ENCODE measurements around the gene DLG3. TPM values are rescaled to one million over a fixed set of nuclear protein-coding genes. Genes with fewer than 3 reads are reported as not detected.
A peak's percentile ranks its signal among the peaks of the same experiment; 100 is the strongest.

The DLG3 gene
- total and polyA plus RNA-seq, 10 of the 15 experiments (the other 5 are each of a cell fraction or from before 2014, with no cell fraction given): 1.3 to 32.2 (median 3.9) TPM

DNA sequence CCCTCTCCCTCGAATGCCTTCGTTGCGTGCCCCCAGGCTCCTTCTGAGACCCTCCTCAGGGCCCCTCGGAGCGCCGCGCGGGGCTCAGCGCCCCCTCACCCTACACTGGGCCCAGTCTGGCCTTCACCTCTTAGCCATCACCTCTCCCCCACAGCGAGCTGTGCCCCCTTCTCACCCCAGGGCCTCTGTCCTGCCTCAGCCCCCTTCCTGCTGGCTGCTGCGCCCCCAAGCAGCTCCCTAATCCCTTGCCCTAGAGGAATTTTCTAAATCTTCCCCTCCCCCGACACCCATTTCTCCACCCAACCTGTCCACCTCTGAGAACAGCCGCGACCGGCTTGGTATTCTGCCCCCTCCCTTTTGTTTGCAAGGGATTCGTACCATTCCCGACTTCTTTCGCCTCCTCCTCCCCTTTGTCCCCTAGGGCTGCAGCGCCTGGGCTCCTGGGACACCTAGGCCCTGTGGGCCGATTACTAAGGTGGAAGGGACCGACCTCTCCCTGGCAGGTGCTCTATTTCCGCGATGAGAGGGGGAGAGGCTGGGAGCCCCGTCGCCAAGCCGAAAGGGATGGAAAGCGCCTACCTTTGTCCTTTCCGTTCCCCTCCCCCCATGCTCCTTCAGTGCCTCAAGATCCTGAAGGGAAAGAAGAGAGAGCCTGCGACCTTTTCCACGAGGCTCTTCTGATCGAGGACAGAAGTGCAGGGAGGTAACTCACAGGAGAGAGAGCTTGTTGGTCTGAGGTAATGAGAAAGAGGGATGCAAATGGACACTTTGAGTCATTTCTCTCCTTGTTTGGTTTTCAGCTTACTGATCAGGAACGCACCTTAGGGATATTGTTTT, 10.9 kb downstream of the DLG3 start:
- ChIA-PET RAD21 (ENCODE audit: unreplicated experiment) (interaction anchor here (0.6 to 1.3 kb wide), 3 partner anchors 15 to 115 kb away, joined by 3 read pairs; no protein-coding TSS in a partner anchor), POLR2A (interaction anchor here (0.7 to 1.2 kb wide), 3 partner anchors 19 to 1140 kb away, joined by 4 to 5 read pairs (median 4); no protein-coding TSS in a partner anchor), SMC1A (ENCODE audit: uncharacterized antibody, unreplicated experiment) (interaction anchor here (0.9 to 1.4 kb wide), 4 partner anchors 20 to 99 kb away, joined by 3 to 5 read pairs (median 4); no protein-coding TSS in a partner anchor), CTCF (interaction anchor here (0.9 to 2.2 kb wide), 7 partner anchors 9 to 210 kb away, joined by 3 to 10 read pairs (median 3); no protein-coding TSS in a partner anchor)
- no peak for FAIRE-seq
- BruUV-seq (replicated peaks): no TSS peak
- WGBS (ENCODE audit: insufficient coverage, insufficient replicate concordance, low lambda C conversion rate, missing lambda C conversion rate): 27% methylated on average over 32 of the region's 32 CpGs
- peak overlapping the region; percentile 34 for H2AFZ ChIP-seq (ENCODE audit: control insufficient read depth, low read depth, low read length)
- H3K27ac ChIP-seq (ENCODE audit: control insufficient read depth, insufficient read depth): 0 out of 2 replicates have a peak overlapping the region, but pooled peaks have one; percentile 25
- intact Hi-C loops (cut with micrococcal nuclease; ENCODE audit: unreplicated experiment): loop anchor here (2.0 kb wide), 2 partner anchors 15 to 99 kb away; no protein-coding TSS in a partner anchor
- H3K4me3 ChIP-seq: peak overlapping the region; percentile 61
- no peaks in the 10 kb centered on the region for H3K27me3 ChIP-seq (replicated peaks in 1 of 2; ENCODE audit: control insufficient read depth in 2 of 2, insufficient read depth in 2 of 2, low read length in 1 of 2)
- H4K20me1 ChIP-seq (ENCODE audit: control insufficient read depth, insufficient read depth): no peaks in the 10 kb centered on the region
- H3K36me3 ChIP-seq (ENCODE audit: control insufficient read depth in 2 of 2, insufficient read depth in 2 of 2, low read length in 1 of 2): no peaks in the 10 kb centered on the region
- H3K4me2 ChIP-seq (ENCODE audit: control insufficient read depth, insufficient read depth): peak overlapping the region; percentile 10
- H3K79me2 ChIP-seq (ENCODE audit: control insufficient read depth, insufficient read depth, low read length): no peaks in the 10 kb centered on the region
- DNase-seq (ENCODE audit: low read depth, low spot score): no peak
- in situ Hi-C loops (cut with MboI): loop anchor here (10.0 kb wide), 1 partner anchor 209 kb away; no protein-coding TSS in a partner anchor
- peak; percentile 23 for ATAC-seq
- no peaks in the 10 kb centered on the region for H3K9me3 ChIP-seq (replicated peaks; ENCODE audit: control insufficient read depth, insufficient read depth, low read length)
- peak overlapping the region; percentile 55 for H3K9ac ChIP-seq (ENCODE audit: control insufficient read depth, insufficient read depth, low read length)
- H3K4me1 ChIP-seq (ENCODE audit: control insufficient read depth, insufficient read depth, low read length): peaks cover 12% of the 10 kb centered on the region
- TF ChIP-seq DPF2 (IDR thresholded peaks at IDR 0.05) (no peak), EED (IDR thresholded peaks at IDR 0.05; ENCODE audit: low read depth) (peak; percentile 56), SPI1 (IDR thresholded peaks at IDR 0.05; ENCODE audit: borderline replicate concordance, insufficient read depth, low read depth, low read length) (no peak), NFYB (IDR thresholded peaks at IDR 0.05; ENCODE audit: insufficient read depth, low read depth, low read length) (no peak), HDAC6 (IDR thresholded peaks at IDR 0.05; ENCODE audit: unreplicated experiment) (no peak), SP1 (IDR thresholded peaks at IDR 0.05; ENCODE audit: low read depth, low read length) (no peak)
- TF ChIP-seq, protein P1, sequence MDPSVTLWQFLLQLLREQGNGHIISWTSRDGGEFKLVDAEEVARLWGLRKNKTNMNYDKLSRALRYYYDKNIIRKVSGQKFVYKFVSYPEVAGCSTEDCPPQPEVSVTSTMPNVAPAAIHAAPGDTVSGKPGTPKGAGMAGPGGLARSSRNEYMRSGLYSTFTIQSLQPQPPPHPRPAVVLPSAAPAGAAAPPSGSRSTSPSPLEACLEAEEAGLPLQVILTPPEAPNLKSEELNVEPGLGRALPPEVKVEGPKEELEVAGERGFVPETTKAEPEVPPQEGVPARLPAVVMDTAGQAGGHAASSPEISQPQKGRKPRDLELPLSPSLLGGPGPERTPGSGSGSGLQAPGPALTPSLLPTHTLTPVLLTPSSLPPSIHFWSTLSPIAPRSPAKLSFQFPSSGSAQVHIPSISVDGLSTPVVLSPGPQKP (IDR thresholded peaks at IDR 0.05; ENCODE audit: low read depth, low read length): no peak
- TF ChIP-seq, protein P2, sequence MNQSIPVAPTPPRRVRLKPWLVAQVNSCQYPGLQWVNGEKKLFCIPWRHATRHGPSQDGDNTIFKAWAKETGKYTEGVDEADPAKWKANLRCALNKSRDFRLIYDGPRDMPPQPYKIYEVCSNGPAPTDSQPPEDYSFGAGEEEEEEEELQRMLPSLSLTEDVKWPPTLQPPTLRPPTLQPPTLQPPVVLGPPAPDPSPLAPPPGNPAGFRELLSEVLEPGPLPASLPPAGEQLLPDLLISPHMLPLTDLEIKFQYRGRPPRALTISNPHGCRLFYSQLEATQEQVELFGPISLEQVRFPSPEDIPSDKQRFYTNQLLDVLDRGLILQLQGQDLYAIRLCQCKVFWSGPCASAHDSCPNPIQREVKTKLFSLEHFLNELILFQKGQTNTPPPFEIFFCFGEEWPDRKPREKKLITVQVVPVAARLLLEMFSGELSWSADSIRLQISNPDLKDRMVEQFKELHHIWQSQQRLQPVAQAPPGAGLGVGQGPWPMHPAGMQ (IDR thresholded peaks at IDR 0.05; ENCODE audit: borderline replicate concordance): no peak
- TF ChIP-seq, protein P3, sequence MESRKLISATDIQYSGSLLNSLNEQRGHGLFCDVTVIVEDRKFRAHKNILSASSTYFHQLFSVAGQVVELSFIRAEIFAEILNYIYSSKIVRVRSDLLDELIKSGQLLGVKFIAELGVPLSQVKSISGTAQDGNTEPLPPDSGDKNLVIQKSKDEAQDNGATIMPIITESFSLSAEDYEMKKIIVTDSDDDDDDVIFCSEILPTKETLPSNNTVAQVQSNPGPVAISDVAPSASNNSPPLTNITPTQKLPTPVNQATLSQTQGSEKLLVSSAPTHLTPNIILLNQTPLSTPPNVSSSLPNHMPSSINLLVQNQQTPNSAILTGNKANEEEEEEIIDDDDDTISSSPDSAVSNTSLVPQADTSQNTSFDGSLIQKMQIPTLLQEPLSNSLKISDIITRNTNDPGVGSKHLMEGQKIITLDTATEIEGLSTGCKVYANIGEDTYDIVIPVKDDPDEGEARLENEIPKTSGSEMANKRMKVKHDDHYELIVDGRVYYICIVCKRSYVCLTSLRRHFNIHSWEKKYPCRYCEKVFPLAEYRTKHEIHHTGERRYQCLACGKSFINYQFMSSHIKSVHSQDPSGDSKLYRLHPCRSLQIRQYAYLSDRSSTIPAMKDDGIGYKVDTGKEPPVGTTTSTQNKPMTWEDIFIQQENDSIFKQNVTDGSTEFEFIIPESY (IDR thresholded peaks at IDR 0.05): no peak
- TF ChIP-seq, protein P4, sequence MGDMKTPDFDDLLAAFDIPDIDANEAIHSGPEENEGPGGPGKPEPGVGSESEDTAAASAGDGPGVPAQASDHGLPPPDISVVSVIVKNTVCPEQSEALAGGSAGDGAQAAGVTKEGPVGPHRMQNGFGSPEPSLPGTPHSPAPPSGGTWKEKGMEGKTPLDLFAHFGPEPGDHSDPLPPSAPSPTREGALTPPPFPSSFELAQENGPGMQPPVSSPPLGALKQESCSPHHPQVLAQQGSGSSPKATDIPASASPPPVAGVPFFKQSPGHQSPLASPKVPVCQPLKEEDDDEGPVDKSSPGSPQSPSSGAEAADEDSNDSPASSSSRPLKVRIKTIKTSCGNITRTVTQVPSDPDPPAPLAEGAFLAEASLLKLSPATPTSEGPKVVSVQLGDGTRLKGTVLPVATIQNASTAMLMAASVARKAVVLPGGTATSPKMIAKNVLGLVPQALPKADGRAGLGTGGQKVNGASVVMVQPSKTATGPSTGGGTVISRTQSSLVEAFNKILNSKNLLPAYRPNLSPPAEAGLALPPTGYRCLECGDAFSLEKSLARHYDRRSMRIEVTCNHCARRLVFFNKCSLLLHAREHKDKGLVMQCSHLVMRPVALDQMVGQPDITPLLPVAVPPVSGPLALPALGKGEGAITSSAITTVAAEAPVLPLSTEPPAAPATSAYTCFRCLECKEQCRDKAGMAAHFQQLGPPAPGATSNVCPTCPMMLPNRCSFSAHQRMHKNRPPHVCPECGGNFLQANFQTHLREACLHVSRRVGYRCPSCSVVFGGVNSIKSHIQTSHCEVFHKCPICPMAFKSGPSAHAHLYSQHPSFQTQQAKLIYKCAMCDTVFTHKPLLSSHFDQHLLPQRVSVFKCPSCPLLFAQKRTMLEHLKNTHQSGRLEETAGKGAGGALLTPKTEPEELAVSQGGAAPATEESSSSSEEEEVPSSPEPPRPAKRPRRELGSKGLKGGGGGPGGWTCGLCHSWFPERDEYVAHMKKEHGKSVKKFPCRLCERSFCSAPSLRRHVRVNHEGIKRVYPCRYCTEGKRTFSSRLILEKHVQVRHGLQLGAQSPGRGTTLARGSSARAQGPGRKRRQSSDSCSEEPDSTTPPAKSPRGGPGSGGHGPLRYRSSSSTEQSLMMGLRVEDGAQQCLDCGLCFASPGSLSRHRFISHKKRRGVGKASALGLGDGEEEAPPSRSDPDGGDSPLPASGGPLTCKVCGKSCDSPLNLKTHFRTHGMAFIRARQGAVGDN (IDR thresholded peaks at IDR 0.05): no peak
